Superior temporal gyrus (tissue), 1 donor: ENCODE results near the gene HMCN2.

Experiments used
- DNase-seq: peaks from one replicate; pipeline ENCODE4 v3.0.0-alpha.2; 2016; ENCODE audit errors: extremely low spot score

The HMCN2 gene

GRCh38 chr9:130306823-130307666 is 41.5 kb downstream of the HMCN2 start:
- DNase-seq, result no peak

GRCh38 chr9:130307667-130307943 is 42.0 kb downstream of the HMCN2 start:
- DNase-seq, result no peak

- no peak for DNase-seq
Measured at GRCh38 chr9:130308081-130308571, 42.6 kb downstream of the HMCN2 start.

- DNase-seq, result no peak
Measured at GRCh38 chr9:130309689-130310455, 44.3 kb downstream of the HMCN2 start.

- no peak for DNase-seq
Measured at GRCh38 chr9:130310456-130310855, 44.9 kb downstream of the HMCN2 start.

GRCh38 chr9:130311003-130311402 is 45.4 kb downstream of the HMCN2 start:
- DNase-seq, result no peak

- no peak for DNase-seq
Measured at GRCh38 chr9:130311408-130312140, 46.0 kb downstream of the HMCN2 start.

- no peak for DNase-seq
Measured at GRCh38 chr9:130313103-130313858, 47.7 kb downstream of the HMCN2 start.

GRCh38 chr9:130315446-130316226 is 50.1 kb downstream of the HMCN2 start:
- no peak for DNase-seq

- DNase-seq, result no peak
Measured at GRCh38 chr9:130316430-130316829, 50.9 kb downstream of the HMCN2 start.

GRCh38 chr9:130319300-130319699 is 53.7 kb downstream of the HMCN2 start:
- DNase-seq, result no peak

- DNase-seq, result no peak
Measured at GRCh38 chr9:130319944-130320712, 54.6 kb downstream of the HMCN2 start.

GRCh38 chr9:130320723-130321481 is 55.3 kb downstream of the HMCN2 start:
- DNase-seq, result no peak

GRCh38 chr9:130321539-130321938 is 56.0 kb downstream of the HMCN2 start:
- DNase-seq, result no peak

- DNase-seq, result no peak
Measured at GRCh38 chr9:130323051-130323745, 57.6 kb downstream of the HMCN2 start.

- DNase-seq, result no peak
Measured at GRCh38 chr9:130325921-130326320, 60.4 kb downstream of the HMCN2 start.

GRCh38 chr9:130327070-130327780 is 61.7 kb downstream of the HMCN2 start:
- no peak for DNase-seq

GRCh38 chr9:130327781-130328348 is 62.3 kb downstream of the HMCN2 start:
- no peak for DNase-seq
